Measurements from ENCODE around the gene RGMB.
"Not testable (repeated sequence)": the region's sequence is repeated elsewhere in the genome, so short reads cannot be mapped to it uniquely, and the experiment has no call there.

Gene RGMB

GRCh38 chr5:98735806-98736507 lies 37.5 kb upstream of the RGMB start:
- Histone ChIP-seq H3K4me1 (ENCODE audit: low read depth, poor library complexity, severe bottlenecking) (no peaks in the 10 kb centered on the region), H3K79me2 (ENCODE audit: insufficient read depth, low read depth) (no peaks in the 10 kb centered on the region), H3K4me3 (IDR thresholded peaks at IDR 0.05; ENCODE audit: insufficient read depth, low read depth, low read length) (no peak overlapping the region), H2AFZ (ENCODE audit: low read depth) (no peak overlapping the region), H3K4me2 (no peak overlapping the region), H3K9ac (no peak overlapping the region), H3K36me3 (ENCODE audit: insufficient read depth) (no peaks in the 10 kb centered on the region), H3K27me3 (ENCODE audit: insufficient read depth, low read depth) (no peaks in the 10 kb centered on the region), H4K20me1 (ENCODE audit: insufficient read depth) (no peaks in the 10 kb centered on the region), H3K27ac (no peak overlapping the region)
- TF ChIP-seq CTCF (conservative IDR thresholded peaks at IDR 0.05; ENCODE audit: low read depth, low read length): no peak

GRCh38 chr5:98736753-98737152 lies 36.7 kb upstream of the RGMB start:
- H3K27ac ChIP-seq: no peak overlapping the region
- H4K20me1 ChIP-seq (ENCODE audit: insufficient read depth): no peaks in the 10 kb centered on the region
- no peak for TF ChIP-seq CTCF (conservative IDR thresholded peaks at IDR 0.05; ENCODE audit: low read depth, low read length)
- no peak overlapping the region for H3K9ac ChIP-seq
- no peak overlapping the region for H3K4me2 ChIP-seq
- H3K4me1 ChIP-seq (ENCODE audit: low read depth, poor library complexity, severe bottlenecking): no peaks in the 10 kb centered on the region
- H3K27me3 ChIP-seq (ENCODE audit: insufficient read depth, low read depth): no peaks in the 10 kb centered on the region
- no peak overlapping the region for H2AFZ ChIP-seq (ENCODE audit: low read depth)
- H3K36me3 ChIP-seq (ENCODE audit: insufficient read depth): no peaks in the 10 kb centered on the region
- H3K4me3 ChIP-seq (IDR thresholded peaks at IDR 0.05; ENCODE audit: insufficient read depth, low read depth, low read length): no peak overlapping the region
- H3K79me2 ChIP-seq (ENCODE audit: insufficient read depth, low read depth): no peaks in the 10 kb centered on the region

GRCh38 chr5:98737441-98737840 lies 36.0 kb upstream of the RGMB start:
- not testable (repeated sequence) for H4K20me1 ChIP-seq (ENCODE audit: insufficient read depth)

GRCh38 chr5:98738481-98739149 lies 34.8 kb upstream of the RGMB start:
- H3K27me3 ChIP-seq (ENCODE audit: insufficient read depth, low read depth); H2AFZ ChIP-seq (ENCODE audit: low read depth); H3K4me2 ChIP-seq; H3K79me2 ChIP-seq (ENCODE audit: insufficient read depth, low read depth); H3K36me3 ChIP-seq (ENCODE audit: insufficient read depth); H3K4me3 ChIP-seq (IDR thresholded peaks at IDR 0.05; ENCODE audit: insufficient read depth, low read depth, low read length); H3K4me1 ChIP-seq (ENCODE audit: low read depth, poor library complexity, severe bottlenecking); H3K27ac ChIP-seq; H3K9ac ChIP-seq; H4K20me1 ChIP-seq (ENCODE audit: insufficient read depth): not testable (repeated sequence)

More at GRCh38 chr5:98737441-98737840, 36.0 kb upstream of the RGMB start:
- H3K9ac ChIP-seq; H3K36me3 ChIP-seq (ENCODE audit: insufficient read depth); H3K27me3 ChIP-seq (ENCODE audit: insufficient read depth, low read depth); H3K4me2 ChIP-seq; H2AFZ ChIP-seq (ENCODE audit: low read depth); H3K4me3 ChIP-seq (IDR thresholded peaks at IDR 0.05; ENCODE audit: insufficient read depth, low read depth, low read length); H3K4me1 ChIP-seq (ENCODE audit: low read depth, poor library complexity, severe bottlenecking); H3K27ac ChIP-seq; H3K79me2 ChIP-seq (ENCODE audit: insufficient read depth, low read depth): not testable (repeated sequence)

GRCh38 chr5:98741926-98742325 lies 31.5 kb upstream of the RGMB start:
- H4K20me1 ChIP-seq (ENCODE audit: insufficient read depth): no peaks in the 10 kb centered on the region
- no peak overlapping the region for H3K4me3 ChIP-seq (IDR thresholded peaks at IDR 0.05; ENCODE audit: insufficient read depth, low read depth, low read length)
- H2AFZ ChIP-seq (ENCODE audit: low read depth): no peak overlapping the region
- no peaks in the 10 kb centered on the region for H3K4me1 ChIP-seq (ENCODE audit: low read depth, poor library complexity, severe bottlenecking)
- no peaks in the 10 kb centered on the region for H3K27me3 ChIP-seq (ENCODE audit: insufficient read depth, low read depth)
- no peaks in the 10 kb centered on the region for H3K79me2 ChIP-seq (ENCODE audit: insufficient read depth, low read depth)
- H3K9ac ChIP-seq: no peak overlapping the region
- no peaks in the 10 kb centered on the region for H3K36me3 ChIP-seq (ENCODE audit: insufficient read depth)
- H3K27ac ChIP-seq: no peak overlapping the region
- TF ChIP-seq CTCF (conservative IDR thresholded peaks at IDR 0.05; ENCODE audit: low read depth, low read length): no peak
- no peak overlapping the region for H3K4me2 ChIP-seq

All from KMS-11 (cell line).